Measurements from ENCODE around the gene WNK1. TPM values are rescaled to one million over a fixed set of nuclear protein-coding genes. Genes with fewer than 3 reads are reported as not detected.

The WNK1 gene
- total and polyA plus RNA-seq, 2 donors (not counting 3 experiments of a cell fraction or from before 2014, with no cell fraction given) = 46.3 to 108 TPM

- H3K27ac ChIP-seq (ENCODE audit: insufficient read depth, low read depth, low read length) = no peak overlapping the region
- no peak overlapping the region for H3K4me3 ChIP-seq (replicated peaks in 1 of 3; ENCODE audit: insufficient read depth in 1 of 3, low read depth in 1 of 3, low read length in 3 of 3)
- H4K20me1 ChIP-seq (replicated peaks; ENCODE audit: control insufficient read depth, extremely low read depth, insufficient read depth, low read length) = peaks cover 14% of the 10 kb centered on the region
- peaks cover 16% of the 10 kb centered on the region for H3K4me1 ChIP-seq (ENCODE audit: control insufficient read depth, extremely low read depth, insufficient read depth, low read length)
- no peaks in the 10 kb centered on the region for H3K27me3 ChIP-seq (ENCODE audit: control insufficient read depth in 2 of 2, insufficient read depth in 2 of 2, low read length in 2 of 2)
- FAIRE-seq (no peak), DNase-seq (ENCODE audit: low read depth, low spot score) (no peak)
- no peak overlapping the region for H3K4me2 ChIP-seq (ENCODE audit: insufficient read depth, low read length)
- H3K9ac ChIP-seq (replicated peaks; ENCODE audit: extremely low read depth, insufficient read depth, low read length) = no peak overlapping the region
- POLR2A ChIA-PET = no interaction called here
- H3K36me3 ChIP-seq (ENCODE audit: control insufficient read depth in 2 of 2, extremely low read depth in 1 of 2, insufficient read depth in 2 of 2, low read length in 2 of 2) = peaks cover 0 to 3% of the 10 kb centered on the region in 2 experiments
- dilution Hi-C loops (cut with MboI; ENCODE audit: extremely low pct_ligation_motif_present, low sequenced_read_pairs) (no loop called here), intact Hi-C loops (cut with micrococcal nuclease) (loop anchor here (10.0 kb wide), 1 partner anchor 825 kb away; no protein-coding TSS in a partner anchor)
- no peak overlapping the region for H2AFZ ChIP-seq (ENCODE audit: low read depth, low read length)
- H3K79me2 ChIP-seq (ENCODE audit: control insufficient read depth, insufficient read depth, low read length) = peaks cover 76% of the 10 kb centered on the region
- CTCF ChIA-PET = interaction anchor here (1.2 to 3.8 kb wide), 5 partner anchors 9 to 333 kb away, joined by 3 to 16 read pairs (median 6); no protein-coding TSS in a partner anchor
- no TSS peak for BruUV-seq (replicated peaks)
- TF ChIP-seq MAX (IDR thresholded peaks at IDR 0.05; ENCODE audit: insufficient read depth, insufficient read length) (no peak), POLR2AphosphoS5 (IDR thresholded peaks at IDR 0.05; ENCODE audit: insufficient read depth, low read depth, low read length) (no peak), EZH2 (IDR thresholded peaks at IDR 0.05; ENCODE audit: borderline replicate concordance, low read depth, low read length, severe bottlenecking) (no peak), MYC (IDR thresholded peaks at IDR 0.05; ENCODE audit: low read depth, low read length) (no peak), POLR2A (IDR thresholded peaks at IDR 0.05; ENCODE audit: low read depth, low read length) (no peak), FOS (IDR thresholded peaks at IDR 0.05; ENCODE audit: borderline replicate concordance, insufficient read depth, low read length) (no peak), CTCF (IDR thresholded peaks at IDR 0.05; ENCODE audit: extremely low read depth in 1 of 2, insufficient read depth in 1 of 2, low read depth in 1 of 2, low read length in 2 of 2) (no peak), JUN (IDR thresholded peaks at IDR 0.05; ENCODE audit: borderline replicate concordance, insufficient read depth, insufficient read length, low read depth) (no peak), GATA2 (IDR thresholded peaks at IDR 0.05; ENCODE audit: insufficient read depth, insufficient read length, low read depth, low read length) (no peak)
- no peaks in the 10 kb centered on the region for H3K9me3 ChIP-seq (replicated peaks; ENCODE audit: control insufficient read depth, insufficient read depth, low read length)
- no peaks in the 10 kb centered on the region for H3K9me1 ChIP-seq (replicated peaks; ENCODE audit: control insufficient read depth, extremely low read depth, insufficient read depth, low read length)
Measured at GRCh38 chr12:759628-760027, 7.2 kb downstream of the WNK1 start.

Data from endothelial cell of umbilical vein (primary cell).